ENCODE data around the gene DTHD1.

The DTHD1 gene

DNA sequence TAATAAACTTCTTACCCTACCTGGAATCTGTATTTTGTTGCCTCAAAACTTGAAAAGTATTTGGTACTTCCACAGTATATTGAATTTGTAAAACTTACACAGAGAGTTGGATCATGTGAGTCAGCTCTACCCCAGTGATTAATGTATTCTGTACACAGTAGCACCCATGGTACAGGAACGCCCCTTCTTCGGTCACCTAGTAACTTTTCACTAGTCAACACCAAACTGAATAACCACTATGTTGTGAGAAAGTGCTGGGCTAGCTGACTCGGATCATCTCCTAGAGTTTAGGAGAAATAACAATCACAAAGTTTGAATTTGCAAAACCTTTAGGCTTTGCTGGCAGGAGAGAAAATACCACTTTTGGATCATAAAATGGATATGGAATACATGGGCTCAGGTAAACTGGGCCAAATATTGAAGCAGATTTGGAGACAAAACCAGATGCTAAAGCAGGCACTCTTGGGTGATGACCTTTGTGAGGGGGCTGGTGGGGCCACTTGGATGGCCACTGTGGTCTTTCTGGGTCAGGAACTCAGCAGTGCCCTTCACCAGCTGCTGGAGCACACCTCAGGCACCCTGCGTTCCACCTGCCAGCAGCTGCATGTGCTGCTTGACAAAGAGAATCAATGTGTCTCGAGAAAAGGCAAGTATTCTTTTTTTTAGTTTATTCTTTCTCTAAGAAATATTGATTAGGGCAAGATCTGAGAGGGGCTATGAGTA is at the start of gene DTHD1:
Gene DTHD1, plus strand, starts transcription at position 233 of the 723 bp plus-strand sequence. Its CDS starts 143 bp downstream, at position 376.
- DNase-seq: peak; percentile 73

DNA sequence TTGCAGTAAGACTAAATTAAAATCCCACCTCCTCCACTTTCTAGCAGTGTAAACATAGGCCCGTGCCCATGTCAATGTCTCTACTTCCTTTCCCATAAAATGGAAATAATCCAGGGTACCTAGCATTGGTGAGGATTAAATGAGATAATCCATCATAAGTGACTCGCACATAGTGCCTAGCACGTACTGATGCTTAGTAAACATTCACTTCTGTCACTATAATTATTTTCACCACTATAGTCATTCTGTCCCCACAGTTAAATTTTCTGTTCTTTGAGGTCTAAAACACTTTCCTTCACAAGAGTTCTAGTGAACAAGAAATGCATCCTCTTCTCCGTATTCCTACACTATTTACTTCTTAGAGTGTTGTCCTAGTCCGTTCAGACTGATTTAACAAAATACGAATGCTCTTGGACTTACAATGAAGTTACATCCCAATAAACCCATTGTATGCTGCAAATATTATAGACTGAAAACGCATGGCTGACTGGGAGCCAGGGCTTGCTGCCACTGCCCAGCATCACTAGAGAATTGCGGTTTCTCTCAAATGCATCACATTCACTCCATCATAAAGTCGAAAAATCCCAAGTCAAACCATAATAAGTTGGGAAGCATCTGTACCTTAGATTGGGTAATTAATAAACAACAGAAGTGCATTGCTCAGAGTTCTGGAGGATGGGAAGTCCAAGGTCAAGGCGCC is 47.7 kb upstream of the DTHD1 start:
- no peak for DNase-seq

GRCh38 chr4:36235306-36235705 is 46.1 kb upstream of the DTHD1 start:
- no peak for DNase-seq

DNA sequence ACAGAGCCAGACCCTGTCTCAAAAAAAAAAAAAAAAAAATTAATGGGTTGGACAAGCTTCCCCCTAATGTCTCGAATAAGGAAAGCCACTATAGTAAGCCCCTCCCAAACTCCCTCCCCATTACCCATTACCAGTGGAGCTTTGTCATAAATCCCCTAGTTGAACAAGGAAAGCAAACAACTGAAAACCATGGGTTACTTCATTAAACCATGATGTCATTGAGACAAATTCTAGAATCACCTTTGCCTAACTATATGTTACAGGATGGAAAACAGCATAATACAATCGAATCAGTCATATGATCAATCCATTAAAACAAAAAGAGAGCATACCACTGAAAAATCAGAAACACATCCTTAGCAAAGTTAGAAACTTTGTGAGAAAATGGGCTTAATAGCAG is 45.3 kb upstream of the DTHD1 start:
- DNase-seq: no peak

DNA sequence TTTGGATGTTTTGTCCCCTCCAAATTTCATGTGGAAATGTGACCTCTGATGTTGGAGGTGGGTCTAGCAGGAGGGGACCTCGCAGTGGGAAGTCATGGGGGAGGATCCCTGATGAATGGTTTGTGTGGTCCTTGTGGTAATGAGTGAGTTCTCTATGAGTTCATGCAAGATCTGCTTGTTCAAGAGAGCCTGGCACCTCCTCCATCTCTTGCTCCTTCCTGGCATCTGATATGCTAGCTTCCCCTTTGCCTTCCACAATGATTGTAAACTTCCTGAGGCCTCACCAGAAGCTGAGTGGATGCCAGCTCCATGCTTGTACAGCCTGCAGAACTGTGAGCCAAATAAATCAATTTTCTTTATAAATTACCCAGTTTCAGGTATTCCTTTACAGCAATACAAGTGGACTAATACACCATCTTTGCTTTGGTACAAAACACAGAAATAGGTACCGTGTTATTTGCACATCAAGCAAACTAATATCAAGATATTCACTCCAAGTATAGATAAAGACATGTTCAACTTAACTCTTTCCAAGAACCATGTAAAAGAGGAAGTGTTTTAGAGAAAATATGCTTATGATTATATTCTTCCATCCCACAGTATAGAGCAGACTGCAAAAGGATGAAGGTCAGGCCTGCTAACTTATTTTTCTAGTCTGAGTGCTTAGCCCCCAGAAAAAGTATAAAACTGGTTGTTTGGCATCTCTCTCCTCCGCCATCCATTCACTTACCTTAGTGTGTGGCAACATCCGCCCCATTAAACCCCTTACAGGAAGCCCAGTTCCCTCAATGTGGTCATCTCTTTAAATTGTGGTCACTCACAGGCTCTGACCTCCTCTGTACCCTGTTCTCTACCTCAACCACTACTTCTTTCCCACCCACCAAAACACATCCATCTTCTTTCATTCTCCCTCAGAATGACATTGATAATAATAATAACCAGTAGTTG is 43.8 kb upstream of the DTHD1 start:
- DNase-seq: peak; percentile 39

GRCh38 chr4:36241771-36242170 is 39.6 kb upstream of the DTHD1 start:
- DNase-seq: peak; percentile 77

GRCh38 chr4:36242629-36243354 is 38.6 kb upstream of the DTHD1 start:
- DNase-seq: no peak

- peak; percentile 55 for DNase-seq
Observed at GRCh38 chr4:36243355-36244256, 37.8 kb upstream of the DTHD1 start.

DNA sequence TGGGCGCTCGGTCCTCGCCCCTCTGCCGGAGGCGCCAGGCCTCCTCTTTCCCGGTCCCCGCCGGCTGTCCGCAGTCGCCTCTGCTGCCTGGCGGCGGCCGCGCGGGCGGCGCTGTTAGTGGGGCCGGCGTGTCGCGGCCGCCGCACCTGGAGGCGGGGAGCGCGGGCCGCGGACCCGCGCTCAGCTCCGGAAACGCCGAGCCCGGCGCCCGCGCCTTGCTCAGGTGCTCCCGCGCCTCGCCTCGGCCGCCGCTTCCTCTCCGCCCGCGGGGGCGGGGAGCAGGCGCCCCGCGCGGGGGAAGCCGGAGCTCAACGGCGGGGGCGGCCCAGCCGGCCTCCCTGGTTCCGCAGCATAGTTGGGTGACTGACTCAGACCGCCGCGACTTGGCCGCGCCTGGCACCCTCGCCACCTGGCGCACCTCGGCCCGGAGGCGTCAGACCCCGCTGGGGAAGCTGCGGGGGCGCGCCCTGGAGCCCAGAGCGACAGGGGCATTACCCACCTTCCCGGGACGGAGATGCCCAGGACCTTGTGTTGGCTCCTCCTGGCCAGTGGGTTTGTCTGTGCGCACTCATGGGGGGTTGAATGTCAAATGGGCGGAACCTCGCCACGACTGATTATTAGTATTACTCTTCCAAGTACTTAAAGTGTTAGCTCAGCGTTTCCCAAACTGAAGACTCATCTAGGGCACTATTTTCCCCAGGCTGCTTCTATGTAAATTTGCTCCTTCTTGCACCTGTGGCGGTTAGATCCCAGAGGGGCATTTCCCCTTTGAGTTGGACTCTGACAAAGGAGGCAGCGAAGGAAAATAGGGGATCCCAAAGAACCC is 36.9 kb upstream of the DTHD1 start, which contains the start of gene ARAP2:
Gene ARAP2, minus strand, starts transcription at position 258 of the 826 bp plus-strand sequence. CDS start 15,028 bp downstream, outside the sequence.
- DNase-seq: peak; percentile 79

DNA sequence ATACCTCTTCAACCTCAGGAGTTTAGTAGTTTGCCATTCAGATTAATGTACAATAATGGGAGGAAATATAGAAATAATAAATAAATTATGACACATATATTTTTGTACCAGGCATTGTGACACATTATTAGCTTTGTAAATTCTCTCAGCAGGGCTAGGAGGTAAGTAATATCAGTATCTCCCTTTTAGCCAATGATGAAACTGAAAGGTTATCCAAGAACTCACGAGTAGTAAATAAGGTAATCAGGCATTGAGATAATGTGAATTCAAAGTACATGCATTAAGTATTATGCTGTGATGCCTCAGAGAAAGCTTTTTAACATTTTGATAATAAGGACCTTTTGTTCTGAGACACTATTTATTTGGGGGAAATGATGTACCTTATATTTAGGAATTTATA is 31.8 kb upstream of the DTHD1 start:
- no peak for DNase-seq

- DNase-seq: peak; percentile 38
Observed at GRCh38 chr4:36251983-36252382, 29.4 kb upstream of the DTHD1 start.

DNA sequence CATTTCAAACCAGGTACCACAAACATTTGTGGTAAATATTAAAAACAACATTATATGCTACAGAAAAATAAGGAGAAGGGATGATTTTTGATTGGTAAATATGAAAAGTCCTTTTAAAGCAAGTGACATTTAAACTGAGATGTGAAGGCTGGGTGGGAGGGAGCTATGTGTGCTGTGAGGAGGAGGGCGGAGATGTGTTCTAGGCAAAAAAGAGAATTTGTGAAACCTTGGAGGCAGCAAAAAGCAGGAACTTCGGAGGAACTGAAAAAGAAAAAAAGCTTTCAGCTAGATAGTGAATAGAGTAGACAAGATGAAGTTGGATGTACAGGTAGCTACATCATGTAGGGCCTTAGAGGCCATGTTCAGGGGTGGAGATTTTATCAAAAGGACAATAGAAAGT is 27.0 kb upstream of the DTHD1 start:
- DNase-seq: no peak

DNA sequence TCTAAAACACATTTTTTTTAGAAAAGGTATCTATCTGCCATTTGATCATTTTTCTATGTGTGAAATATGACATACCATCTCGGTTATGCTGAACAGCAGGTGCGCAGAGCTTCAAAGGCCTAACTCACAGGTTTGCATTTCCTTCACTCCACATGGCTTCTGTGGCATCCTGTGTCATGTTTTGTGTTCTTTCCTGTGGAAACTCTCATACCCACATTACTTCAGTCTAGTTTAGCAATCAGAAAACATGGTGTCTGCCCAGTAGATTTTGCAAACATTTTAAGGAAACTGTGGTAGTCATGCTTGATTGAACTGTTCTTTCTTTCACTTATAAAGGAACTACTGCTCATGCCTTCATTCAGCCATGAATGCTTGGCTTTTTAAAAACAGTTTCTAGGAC is 25.8 kb upstream of the DTHD1 start:
- peak; percentile 87 for DNase-seq

DNA sequence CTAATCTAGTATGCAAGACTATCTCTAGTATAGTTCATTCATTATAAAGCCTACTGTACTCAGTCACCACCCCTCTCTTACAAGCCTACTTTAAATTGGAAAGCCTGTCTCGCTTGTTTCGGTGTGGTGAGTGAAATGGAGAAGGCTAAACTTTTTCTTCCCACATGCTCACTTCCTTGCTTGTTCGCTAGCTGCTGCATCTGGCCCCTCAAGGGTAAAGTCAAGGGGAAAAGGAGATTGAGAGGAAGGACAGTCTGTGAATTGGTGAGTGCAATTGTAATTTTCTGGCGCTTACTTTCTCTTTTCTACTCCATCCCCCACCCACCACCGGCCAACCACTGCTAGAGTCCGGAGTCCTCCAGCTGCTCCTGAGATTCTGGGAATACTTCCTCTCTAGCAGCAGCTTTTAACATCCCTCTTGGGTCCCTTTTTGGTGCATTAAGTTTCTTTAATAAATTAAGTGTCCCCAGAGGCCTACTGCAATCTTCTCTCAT is 25.0 kb upstream of the DTHD1 start:
- DNase-seq: no peak

GRCh38 chr4:36260731-36261130 is 20.7 kb upstream of the DTHD1 start:
- no peak for DNase-seq

DNA sequence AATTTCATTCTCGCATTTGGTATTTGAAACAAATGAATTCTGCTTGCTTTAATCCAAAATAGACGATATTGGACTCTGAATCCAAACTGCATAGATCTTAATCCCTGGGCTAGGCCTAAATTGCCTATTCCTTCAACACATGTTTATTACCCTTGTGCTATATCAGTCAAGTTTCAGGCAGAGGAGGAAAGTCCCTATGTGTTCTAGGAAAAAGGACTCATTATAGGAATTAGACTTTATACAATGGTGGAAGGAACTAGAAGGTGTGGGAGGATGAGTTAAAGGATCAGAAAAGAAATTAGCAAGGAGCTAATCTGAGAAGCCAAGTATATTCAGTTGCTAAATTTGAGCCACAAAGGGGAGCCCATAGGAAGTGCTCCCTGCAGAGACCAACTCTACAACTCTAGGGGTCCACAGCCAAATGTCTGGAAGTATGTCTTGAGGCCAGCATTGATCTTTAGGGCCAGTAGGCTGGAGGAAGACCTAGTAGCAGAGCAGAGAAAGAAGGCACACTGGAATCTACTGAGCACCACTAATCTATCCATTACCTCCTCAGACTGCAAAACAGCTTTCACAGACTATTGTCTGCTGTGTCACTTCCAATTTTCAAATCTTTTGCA is 17.1 kb upstream of the DTHD1 start:
- DNase-seq: no peak

DNA sequence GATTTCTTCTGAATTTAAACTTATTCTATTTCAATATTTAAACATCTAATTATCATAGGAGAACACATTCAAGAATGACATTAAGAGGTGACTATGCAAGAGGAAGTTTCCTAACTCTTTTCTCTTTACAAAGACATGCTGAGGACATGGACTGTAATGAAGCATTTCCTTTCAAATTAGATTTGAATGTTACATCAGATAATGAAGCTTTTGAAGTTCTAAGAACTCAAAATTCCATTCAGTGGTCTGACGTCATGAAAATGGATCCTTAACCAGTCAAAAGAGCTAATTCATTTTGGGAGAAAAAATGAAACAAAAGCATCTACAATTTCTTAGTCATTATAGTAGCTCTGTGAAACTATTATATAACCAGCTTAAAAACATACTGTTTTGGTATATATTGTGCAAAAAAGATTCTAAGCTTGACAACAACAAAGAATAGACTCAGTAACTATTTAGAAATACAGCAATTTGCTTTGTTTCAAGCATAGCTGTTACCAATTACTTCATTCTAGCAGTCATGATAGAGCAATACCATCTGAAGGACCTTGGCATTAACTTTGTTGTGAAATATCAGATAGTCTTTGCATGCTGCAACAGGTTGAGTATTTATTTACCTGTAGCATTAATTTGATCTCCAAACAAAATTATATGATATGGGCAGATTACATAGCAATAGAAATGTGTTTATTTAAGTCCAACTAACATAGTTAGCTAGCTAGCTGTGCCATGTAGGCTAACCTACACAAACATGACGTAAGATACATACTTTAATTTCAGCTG is 13.7 kb upstream of the DTHD1 start:
- DNase-seq: no peak

DNA sequence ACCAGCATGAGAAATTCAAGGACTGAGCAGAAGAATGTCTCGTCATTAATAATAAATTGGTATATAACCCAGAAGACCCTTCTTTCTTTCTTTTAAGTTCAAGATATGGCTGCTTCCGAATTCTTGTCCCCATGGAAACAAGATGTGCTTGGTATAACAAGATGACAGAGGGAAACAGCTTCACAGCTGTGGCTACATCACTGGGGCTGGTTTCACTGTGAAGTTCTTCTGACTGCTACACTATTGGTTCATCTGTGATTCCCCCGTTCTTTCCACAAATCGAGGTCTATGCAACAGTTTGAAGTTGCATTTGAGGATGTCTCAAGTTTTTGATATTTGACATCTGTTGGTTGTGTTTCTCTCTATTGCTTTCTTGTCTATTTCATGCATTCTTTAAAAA is 12.3 kb upstream of the DTHD1 start:
- peak; percentile 85 for DNase-seq
